IPS-11a (cell line): Measurements from ENCODE around the gene AKAP1.

Experiments
- H3K4me3 ChIP-seq: one replicate; pipeline ENCODE4 v1.5.1; 2013; ENCODE audit warnings: low read depth, low read length, control low read depth

The AKAP1 gene

DNA sequence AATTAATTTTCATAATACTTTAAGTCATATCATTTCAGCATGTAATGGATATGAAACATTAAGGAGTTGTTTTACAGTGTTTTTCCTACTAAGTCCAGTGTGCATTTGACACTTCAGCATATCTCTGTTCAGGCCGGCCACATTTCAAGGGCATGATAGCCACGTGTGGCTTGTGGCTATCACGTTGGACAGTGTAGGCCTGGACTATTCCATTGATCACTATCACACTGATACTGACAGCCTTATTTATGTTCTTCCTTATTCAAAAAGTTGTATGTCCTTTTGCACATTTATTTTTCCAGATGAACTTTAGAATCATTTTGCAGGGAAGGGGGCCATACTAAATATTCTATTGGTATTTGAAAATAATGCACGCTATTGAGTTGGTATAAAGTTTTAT is 39.0 kb downstream of the AKAP1 start:
- H3K4me3 ChIP-seq, result no peak overlapping the region

DNA sequence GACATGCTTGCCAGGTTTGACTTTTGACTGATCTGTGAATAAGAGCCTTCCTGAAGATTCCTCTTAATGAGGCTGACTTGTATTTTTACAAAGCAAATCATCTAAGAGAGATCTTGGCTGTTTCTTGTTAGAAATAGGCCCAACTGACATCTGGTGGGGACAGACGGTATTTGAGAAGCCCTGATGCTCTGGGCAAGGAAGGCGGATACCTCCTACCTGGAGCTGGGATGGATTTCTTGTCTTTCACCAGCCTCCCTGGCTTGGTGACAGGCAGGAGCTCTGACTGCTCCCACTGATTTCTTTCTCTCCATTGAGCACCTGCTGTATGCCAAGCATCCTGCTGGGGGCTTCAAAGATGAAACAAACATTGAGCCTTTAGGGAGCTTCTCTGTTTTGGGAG is 40.4 kb downstream of the AKAP1 start:
- H3K4me3 ChIP-seq, result no peak overlapping the region

DNA sequence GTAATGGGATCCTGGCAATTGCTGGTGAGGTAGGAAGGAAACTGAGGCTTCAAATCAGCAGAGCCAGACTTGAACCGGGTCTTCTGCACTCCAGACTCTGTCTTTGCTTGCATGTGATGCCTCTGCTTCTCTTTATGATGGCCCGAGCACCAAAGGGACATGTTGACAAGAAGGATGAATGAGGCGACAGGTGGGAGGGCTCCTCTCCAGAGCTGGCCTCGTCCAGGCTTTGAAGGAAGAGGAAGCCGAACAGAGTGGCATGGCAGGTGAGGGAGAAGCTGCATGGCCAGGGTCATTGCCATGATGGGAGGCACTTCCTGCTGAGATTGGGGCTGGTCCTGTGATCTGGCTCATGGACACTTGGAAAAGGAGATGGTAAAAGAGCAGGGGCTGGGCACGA is 40.8 kb downstream of the AKAP1 start:
- no peak overlapping the region for H3K4me3 ChIP-seq

DNA sequence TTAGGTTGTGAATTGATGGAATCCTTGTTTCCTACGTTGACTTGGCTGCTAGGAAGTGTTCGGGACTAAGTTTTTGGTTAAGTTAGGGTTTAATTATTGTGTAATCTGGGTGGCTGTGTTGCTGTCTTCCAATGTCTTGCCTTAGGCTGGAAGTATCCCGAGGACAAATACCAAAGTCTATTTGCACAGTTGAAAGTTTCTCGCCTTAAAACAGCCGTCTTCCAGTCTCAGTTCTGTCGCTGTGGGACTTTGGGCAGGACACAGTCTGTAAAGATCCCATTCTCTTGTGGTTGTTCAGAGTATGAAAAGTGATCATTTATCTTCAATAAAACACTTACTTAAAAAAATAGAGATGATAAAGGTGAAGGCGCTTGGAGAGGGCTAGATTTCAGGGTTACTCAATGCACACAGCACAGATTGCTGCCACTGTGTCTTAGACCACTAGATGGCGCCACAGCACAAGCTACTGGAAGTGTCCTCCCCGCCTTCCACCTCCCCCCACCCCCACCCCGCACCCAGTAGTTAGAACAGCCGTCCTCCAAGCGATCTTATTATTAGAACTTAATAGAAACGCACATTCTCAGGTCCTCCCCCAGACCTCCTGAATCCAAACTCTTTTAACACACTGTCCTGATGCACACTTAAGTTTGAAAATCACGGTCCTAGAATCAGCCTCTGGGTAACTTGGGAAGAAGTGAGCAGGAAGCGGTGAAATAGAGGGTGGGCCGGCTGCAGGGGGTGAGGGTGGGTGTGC is 45.8 kb downstream of the AKAP1 start:
- H3K4me3 ChIP-seq, result no peak overlapping the region

DNA sequence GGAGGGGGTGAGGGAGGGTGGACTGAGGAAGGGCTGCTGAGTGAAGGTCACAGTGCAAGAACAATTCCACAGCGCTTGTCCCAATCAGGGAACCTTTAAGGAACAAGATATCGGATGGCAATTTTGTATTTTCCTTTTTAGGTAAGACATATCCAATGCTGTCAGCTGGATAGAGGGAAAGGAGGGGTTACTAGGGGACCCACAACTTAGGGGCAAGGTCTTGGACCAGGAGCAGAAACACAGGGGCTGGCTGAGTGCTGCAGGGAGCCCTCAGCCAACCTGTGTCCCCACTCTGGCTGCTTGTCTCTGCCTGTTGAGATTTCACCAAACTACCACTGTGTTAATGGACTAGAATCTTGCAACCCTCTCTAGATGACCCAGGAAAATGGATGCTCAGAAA is 47.6 kb downstream of the AKAP1 start:
- H3K4me3 ChIP-seq, result no peak overlapping the region

DNA sequence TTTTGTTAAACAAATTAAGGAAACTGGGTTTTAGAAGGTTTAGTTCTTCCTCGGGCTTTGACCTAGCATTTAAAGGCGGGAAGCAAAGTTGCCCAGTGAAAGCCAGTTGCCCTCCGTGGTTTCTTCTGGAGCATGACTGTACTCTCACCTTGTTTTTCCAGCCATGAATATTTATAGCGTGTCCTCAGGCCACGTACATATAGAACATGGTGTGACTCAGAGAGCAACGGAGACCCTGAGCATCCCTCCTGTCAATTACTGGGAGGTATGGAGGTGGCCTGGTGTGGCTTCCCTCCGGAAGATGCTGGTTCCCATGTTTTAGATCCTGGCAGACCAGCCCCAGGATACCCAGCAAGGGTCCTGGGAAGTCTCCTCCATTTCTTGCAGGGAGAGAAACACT is 48.4 kb downstream of the AKAP1 start:
- no peak overlapping the region for H3K4me3 ChIP-seq

DNA sequence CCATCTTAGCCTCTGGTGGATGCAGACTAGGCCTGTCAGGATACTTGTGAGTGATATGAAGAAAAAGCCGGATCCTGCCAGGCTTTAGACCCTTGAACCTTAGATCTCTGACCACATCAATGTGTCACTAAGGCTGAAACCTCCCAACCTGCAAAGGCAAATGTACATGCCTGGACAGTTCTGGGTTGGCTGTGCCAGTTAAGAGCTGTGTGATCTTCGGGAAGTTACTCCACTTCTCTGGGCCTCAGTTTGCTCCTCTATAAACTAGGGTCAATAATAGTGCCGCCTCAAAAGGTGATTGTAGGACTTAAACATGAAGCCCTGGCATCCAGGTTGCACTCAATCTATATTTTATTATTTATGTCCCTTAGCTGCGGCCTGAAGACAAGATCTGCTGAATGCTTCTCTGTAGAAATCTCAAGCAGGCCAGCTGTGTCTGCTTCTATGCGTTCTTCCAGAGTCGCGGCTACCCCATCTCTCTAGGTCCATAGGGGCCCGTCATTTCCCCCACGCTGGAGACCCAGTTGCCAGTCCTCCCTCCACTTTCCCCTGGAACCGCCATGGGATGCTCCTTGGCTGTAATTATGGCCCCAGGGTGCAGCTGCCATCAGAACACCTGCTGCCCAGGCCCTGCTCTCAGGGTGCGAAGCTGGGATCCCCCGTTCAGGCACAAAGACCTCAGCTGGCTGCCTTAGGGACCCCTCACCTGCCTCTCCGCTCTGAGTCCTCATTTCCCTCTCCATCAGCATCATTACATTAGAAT is 50.2 kb downstream of the AKAP1 start:
- no peak overlapping the region for H3K4me3 ChIP-seq

DNA sequence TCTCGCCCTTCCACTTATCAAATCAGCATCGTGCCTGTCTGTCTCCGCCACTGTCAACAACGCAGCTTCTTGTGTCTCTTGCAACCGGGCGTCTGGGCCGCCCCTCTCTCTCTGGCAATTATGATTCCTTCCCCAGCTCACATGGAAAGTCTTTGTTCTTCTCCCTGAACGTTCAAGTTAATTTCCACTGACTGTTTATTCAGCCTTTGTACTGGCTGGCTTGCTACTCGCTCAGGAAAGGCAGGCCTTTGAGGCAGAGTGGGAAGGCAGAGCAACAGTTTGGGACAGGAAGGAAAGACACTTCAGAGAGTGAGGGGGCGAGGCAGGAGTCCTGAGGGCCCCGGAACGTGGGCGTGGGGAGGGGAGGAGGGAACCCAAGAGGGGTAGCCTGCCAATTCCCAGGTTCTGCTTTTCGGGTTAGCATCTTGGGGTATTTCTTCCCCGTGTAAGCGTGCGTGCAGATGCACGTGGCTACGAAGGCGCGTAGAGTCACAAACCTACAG is 50.8 kb downstream of the AKAP1 start:
- no peak overlapping the region for H3K4me3 ChIP-seq

DNA sequence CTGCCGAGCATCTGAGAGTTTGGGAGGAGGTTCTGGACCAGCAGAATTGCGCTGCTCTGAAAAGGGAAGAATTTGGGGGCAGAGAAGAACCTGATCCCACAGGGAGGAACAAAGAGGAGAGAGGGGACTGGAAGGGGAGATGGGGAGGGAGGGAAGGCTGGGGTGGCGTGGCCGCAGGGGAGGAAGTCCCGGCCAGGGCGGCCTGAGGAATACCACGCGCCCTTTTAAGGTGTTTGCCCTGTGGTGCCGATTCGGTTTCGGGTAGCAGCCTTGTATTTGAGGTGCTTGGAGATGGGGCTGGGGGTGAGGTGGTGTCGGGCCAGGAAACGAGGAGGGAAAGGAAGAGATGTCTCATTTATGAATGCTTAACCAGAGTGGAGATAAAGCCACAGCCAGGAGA is 51.3 kb downstream of the AKAP1 start:
- H3K4me3 ChIP-seq, result no peak overlapping the region

DNA sequence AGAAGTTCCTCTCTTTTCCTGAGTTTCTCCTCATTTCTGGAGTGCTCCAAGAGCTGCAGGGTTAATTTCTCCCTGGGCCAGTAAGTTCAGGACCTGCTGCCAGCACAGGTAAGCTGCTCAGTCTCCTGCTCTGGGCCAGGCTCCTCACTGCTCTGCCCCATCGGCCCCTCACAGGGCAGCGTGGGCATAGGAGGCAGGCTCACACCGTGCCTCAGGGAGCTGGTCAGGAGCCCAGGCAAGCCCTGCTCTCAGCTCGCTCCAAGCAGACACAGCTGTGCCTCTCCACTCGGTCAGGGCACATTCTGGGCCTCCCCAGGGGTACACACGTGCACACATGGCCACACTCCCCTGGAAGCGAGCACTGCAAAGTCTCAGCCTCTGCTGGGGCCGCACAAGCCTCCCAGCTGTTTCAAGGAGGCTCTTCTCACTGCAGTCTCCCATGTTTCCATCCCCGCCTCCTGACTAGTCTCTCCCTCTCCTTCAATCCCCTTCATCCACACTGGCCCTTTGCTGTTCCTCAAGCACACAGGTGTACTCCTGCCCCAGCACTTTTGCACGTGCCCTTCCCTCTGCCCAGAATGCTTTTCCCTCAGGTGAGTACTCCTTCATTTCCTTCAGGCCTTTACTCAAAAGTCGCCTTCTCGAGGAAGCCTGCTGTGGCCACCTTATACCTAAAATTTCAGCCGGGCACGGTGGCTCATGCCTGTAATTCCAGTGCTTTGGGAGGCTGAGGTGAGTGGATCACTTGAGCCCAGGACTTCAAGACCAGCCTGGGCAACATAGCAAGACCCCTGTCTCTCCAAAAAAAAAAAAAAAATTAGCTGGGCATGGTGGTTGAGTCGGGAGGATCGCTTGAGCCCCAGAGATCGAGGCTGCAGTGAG is 53.2 kb downstream of the AKAP1 start:
- H3K4me3 ChIP-seq, result no peak overlapping the region

DNA sequence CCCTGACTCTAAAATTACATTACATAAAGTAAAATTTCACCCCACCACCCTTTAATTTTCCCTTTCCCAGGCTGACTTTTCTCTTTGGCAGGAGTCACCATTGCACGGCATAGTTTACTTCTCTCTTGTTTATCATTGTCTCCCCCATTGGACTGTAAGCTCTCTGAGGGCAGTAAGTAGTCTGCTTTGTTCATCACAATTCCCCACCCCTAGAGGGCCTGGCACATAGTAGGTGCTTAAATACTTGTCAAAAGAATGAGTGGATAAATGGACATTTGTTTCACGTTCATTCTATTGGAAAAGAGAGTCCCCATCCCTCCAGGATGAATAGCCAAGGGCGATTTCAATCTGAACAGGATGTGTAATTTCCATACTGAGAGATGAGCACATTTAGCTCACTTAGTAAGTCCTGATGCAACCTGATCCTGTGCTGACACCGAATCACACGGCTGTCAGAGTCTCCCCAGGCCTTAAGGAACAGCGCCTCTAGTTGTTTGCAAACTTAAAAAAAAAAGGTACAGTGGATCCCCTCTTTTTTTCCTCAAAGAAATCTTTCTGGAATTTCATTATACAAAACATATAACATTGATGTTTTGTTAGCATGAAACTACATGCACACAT is 54.0 kb downstream of the AKAP1 start:
- no peak overlapping the region for H3K4me3 ChIP-seq

DNA sequence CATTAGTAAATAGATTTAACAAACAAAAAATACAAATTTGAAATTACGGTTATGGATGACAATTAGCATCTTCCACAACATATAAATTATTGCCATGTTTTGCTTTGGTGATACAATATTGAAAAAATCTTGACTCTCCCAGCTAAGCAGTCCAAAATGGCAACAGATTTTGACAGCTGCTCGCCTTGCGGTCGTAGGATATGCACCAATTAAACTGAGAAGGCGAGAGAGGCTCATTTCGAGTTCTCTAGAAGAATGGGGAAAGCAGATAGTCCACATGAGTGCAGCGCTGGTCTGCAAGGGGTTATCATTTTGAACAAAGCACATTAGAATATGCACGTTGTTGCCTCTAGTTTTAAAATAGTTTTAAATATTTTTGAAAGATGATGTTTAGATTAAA is 55.3 kb downstream of the AKAP1 start:
- H3K4me3 ChIP-seq, result no peak overlapping the region

DNA sequence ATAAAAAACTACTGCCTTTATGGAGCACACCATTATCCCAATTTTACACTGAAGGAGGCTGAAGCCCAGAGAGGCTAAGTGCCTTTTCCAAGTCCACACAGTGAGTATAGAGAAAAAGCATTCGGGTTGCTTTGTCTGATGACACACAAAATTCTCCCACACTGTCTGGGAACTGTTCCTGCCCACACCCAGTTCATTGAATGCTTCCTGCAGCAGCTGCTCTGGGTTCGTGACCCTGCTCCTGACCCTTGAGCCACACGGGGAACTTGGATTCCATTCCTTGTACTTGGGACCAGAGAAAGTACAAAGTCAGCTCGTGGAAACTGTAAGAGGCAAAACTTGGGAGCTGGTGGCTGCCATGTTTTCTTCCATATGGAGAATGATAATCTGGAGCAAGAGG is 57.9 kb downstream of the AKAP1 start:
- no peak overlapping the region for H3K4me3 ChIP-seq

DNA sequence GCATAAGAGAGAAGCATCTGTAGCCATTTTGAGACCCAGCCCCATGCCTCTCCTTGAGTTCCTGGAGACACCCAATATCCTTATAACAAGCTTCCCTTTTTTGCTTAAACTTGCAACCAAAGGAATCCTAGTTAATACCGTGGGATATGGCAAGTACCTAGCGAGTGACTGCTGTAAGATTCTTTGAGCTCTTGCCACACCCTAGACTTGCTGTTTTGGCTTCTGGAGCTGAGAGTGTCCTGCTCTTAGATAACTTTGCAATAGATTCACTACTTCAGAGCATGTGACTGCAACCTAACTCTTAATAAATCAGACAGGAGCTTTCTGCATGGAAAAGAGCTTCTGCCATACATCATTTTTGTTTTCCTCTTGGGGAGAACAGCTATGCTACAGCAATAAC is 58.3 kb downstream of the AKAP1 start:
- no peak overlapping the region for H3K4me3 ChIP-seq

DNA sequence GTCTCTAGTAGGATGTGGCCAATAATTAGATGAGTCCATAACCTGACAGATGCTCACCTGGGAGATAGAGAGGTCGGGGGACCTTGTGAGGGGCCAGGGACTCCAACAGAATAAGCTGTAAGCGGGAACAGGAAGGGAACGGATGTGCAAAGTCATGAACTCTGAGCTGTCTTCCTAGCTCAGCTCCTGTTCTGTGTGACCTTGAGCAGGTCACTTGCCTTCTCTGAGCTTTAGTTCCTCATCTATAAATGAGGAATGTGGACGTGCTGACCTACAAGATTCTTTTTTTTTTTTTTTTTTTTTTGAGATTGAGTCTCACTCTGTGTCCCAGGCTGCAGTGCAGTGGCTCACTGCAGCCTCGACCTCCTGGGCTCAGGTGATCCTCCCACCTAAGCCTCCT is 58.9 kb downstream of the AKAP1 start:
- H3K4me3 ChIP-seq, result no peak overlapping the region

DNA sequence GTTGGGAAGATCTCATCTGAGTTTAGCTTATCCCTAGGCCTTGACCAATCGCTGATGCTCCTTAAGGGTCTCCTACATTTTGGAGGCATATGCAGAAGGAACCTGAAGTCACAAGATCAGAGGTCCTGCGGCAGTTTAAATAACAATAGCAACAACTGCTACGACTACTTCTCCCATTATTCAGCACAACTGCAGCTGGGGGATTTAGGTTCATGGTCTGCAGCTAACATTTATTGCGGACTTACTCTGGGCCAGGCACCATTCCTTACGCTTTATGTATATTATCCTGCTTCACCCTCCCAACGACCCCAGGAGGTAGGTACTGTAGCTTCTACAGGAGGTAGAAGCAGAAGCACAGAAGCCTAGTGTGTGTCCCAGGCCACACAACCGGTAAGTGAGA is 59.5 kb downstream of the AKAP1 start:
- no peak overlapping the region for H3K4me3 ChIP-seq

DNA sequence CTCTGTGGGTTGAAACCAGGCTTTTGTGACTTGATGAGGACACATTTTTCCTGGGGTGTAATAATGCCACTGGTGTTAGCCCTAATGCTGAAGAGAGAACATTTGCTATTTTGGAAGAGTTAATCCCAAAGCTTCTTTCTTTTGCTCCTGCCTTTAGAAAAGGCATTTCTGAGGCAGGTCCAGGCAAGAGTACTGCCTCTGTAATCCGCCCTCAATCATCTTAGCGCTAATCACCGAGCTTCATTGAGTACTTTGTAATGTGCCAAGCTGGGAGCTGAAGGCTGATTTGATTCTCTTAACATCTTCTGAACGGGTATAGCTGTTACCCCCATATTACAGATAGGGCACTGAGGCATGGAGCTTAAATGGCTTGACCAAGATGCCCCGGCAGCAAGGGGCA is 60.3 kb downstream of the AKAP1 start:
- H3K4me3 ChIP-seq, result no peak overlapping the region

DNA sequence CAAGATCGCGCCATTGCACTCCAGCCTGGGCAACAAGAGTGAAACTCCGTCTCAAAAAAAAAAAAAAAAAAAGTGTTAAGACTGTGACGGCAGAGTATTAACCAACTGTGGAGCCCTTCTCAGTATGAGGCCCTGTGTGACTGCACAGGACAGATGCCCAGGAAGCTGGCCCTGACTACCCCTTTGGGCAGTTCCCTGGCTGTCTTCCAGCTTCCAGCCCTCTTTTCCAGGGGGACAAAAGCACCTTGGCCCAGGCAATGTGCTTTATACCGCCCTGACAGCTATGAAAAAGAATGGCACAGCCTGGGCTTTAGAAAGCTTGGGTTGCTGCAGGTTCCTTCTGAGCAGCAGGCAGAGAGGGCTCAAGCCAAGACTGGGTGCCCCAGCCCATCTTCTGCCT is 61.2 kb downstream of the AKAP1 start:
- H3K4me3 ChIP-seq, result no peak overlapping the region

DNA sequence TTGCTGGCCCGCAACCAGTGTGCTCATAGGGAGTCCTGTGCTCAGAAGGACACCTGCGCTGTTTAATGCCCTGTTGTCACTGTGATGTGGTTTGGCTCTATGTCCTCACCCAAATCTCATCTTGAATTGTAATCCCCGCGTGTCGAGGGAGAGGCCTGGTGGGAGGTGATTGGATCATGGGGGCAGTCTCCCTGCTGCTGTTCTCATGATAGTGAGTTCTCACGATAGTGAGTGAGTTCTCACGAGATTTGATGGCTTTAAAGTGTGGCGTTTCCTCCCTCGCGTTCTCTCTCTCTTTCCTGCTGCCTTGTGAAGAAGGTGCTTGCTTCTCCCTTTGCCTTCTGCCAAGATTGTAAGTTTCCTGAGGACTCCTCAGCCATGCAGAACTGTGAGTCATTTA is 66.8 kb downstream of the AKAP1 start:
- H3K4me3 ChIP-seq, result no peak overlapping the region

DNA sequence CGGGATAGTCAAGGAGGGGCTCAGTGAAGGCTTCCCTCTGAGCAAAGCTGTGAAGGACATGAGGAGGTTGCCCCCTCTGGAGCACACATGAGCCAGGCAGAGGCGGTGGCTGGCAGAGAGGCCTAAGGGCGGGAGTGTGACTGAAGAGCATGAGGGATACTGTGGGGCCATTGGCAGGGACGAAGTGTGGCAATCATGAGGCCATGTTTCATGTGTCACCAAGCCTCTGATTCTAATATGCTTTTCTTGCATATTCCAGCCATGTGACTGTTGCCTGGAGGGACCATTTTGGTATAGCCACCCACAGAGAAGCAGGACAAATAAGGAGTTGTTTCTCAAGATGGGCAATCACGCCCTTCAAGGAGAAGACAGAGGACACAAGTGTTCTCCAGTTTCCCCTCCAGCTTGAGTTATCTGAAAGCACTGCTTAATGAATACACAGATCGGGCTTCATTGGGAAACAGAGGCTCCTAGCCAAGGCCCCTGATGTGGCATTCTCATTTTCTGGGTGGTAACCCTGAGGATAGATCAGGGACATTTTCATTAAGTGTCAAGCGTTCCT is 68.0 kb downstream of the AKAP1 start:
- no peak overlapping the region for H3K4me3 ChIP-seq

DNA sequence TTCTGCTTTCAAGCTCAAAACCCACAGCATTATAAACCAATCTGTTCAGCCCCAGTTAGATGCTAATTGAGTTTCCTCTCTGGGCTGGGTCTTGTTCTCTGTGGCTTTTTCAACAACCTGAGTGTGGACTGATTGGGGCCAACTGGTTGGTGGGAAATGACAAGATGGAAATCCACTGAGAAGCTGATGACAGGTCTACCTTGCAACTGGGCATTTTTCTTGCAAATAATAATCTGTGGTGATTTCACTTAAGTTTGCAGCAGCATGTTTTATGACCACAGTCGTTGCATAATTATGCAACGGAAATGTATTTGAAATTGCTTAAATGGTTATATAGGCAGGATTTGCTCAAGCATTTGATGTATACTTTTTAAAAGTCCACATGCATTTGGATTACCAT is 69.9 kb downstream of the AKAP1 start:
- H3K4me3 ChIP-seq, result no peak overlapping the region
